Smooth muscle cell (in vitro differentiated cells): ENCODE measurements around the gene TBC1D22A. TPM values are rescaled to one million over a fixed set of nuclear protein-coding genes. Genes with fewer than 3 reads are reported as not detected.

Experiments
- DNase-seq: peaks from one replicate; lab custom pipeline; 2025; ENCODE audit not compliant: unreplicated experiment; lab: John Stamatoyannopoulos, UW
- H2AFZ ChIP-seq: fragments of 200-600 bp; sonication (generic); 2 replicates; pipeline ENCODE4 v1.6.0; 2016; ENCODE audit warnings: antibody characterized with exemption, low read depth, mild to moderate bottlenecking
- H3F3A ChIP-seq: fragments of 200-600 bp; sonication (generic); 2 replicates; pipeline ENCODE4 v1.6.0; 2017; ENCODE audit warnings: antibody characterized with exemption, low read depth
- H3K27ac ChIP-seq: fragments of 200-600 bp; sonication (generic); 2 replicates; pipeline ENCODE4 v1.5.1; 2016; ENCODE audit warnings: low read depth, mild to moderate bottlenecking
- H3K27me3 ChIP-seq: fragments of 200-600 bp; sonication (generic); 2 replicates; pipeline ENCODE4 v1.6.1; 2016; ENCODE audit warnings: low read depth, mild to moderate bottlenecking
- H3K36me3 ChIP-seq: fragments of 200-600 bp; sonication (generic); 2 replicates; pipeline ENCODE4 v1.5.1; 2016; ENCODE audit warnings: low read depth
- H3K4me1 ChIP-seq: fragments of 200-600 bp; sonication (generic); 2 replicates; pipeline ENCODE4 v1.5.1; 2016; ENCODE audit warnings: low read depth
- H3K4me2 ChIP-seq: fragments of 200-600 bp; sonication (generic); 2 replicates; pipeline ENCODE4 v1.6.0; 2016; ENCODE audit warnings: mild to moderate bottlenecking
- H3K4me3 ChIP-seq: fragments of 200-600 bp; sonication (generic); 2 replicates; pipeline ENCODE4 v1.5.1; 2016; ENCODE audit warnings: mild to moderate bottlenecking
- H3K79me2 ChIP-seq: fragments of 200-600 bp; sonication (generic); 2 replicates; pipeline ENCODE4 v1.6.0; 2016; ENCODE audit warnings: low read depth, mild to moderate bottlenecking
- H3K9ac ChIP-seq: fragments of 200-600 bp; sonication (generic); 2 replicates; pipeline ENCODE4 v1.6.0; 2016; ENCODE audit warnings: low read depth
- H3K9me3 ChIP-seq: fragments of 200-600 bp; sonication (generic); replicated peaks from 2 replicates; pipeline ENCODE4 v1.5.1; 2016; ENCODE audit warnings: low read depth
- H4K20me1 ChIP-seq: fragments of 200-600 bp; sonication (generic); 2 replicates; pipeline ENCODE4 v1.6.0; 2016; ENCODE audit warnings: low read depth
- CTCF ChIP-seq: fragments of 200-600 bp; sonication (generic); IDR thresholded peaks from 2 replicates; pipeline ENCODE4 v1.5.1; 2017; ENCODE audit warnings: borderline replicate concordance, mild to moderate bottlenecking, antibody characterized with exemption; ENCODE audit not compliant: insufficient read depth, poor library complexity, severe bottlenecking
- WGBS: methylation state at CpG from one replicate; pipeline ENCODE4 v1.1.7; 2016; ENCODE audit warnings: low lambda C conversion rate; 5-methylcytosine and 5-hydroxymethylcytosine counted together
- polyA plus RNA-seq: library from polyadenylated mRNA; unstranded; fragments of >200 nt; fragmentation: Nextera tagmentation; extraction: Ambion mirVana; gene quantifications from 2 replicates; pipeline ENCODE4 v1.2.1, GENCODE V29; 2016
- total RNA-seq: library from RNA; depleted of rRNA; stranded (reverse); fragments of >200 nt; gene quantifications from 2 replicates; pipeline ENCODE4 v1.2.3, GENCODE V29; 2014

Gene TBC1D22A
- total and polyA plus RNA-seq, 2 experiments from 2014 or later: 12.5 to 14.4 TPM

DNA sequence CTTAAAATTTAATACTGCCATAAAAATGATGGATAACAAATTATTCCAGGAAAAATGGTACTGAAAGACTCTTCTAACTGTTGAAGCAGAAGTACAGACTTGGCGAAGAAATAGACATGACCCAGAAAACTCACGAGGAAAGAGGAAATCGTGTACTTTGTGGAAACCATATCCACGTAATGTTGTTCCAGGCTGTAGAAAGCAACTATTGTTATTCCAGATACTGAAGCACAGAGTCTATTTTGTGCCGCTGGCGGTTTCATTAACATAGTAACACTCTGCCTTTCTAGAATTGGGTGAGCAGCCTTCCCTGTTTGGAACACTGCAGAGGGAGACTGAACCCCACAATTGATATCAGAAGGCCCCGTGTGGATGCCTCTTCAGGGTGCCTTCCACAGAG, 310.6 kb downstream of the TBC1D22A start:
- Histone ChIP-seq H2AFZ (no peak overlapping the region), H3K36me3 (peaks cover 6% of the 10 kb centered on the region), H3K79me2 (no peaks in the 10 kb centered on the region), H3K9me3 (peaks cover 12% of the 10 kb centered on the region), H3K4me3 (no peak overlapping the region), H4K20me1 (peaks cover 34% of the 10 kb centered on the region), H3K4me1 (peaks cover under 1% of the 10 kb centered on the region), H3K9ac (no peak overlapping the region), H3K27ac (no peak overlapping the region), H3K27me3 (no peaks in the 10 kb centered on the region), H3K4me2 (no peak overlapping the region), H3F3A (no peaks in the 10 kb centered on the region)
- WGBS: over 99% methylated on average over 7 of the region's 7 CpGs
- no peak for DNase-seq
- TF ChIP-seq CTCF: no peak

DNA sequence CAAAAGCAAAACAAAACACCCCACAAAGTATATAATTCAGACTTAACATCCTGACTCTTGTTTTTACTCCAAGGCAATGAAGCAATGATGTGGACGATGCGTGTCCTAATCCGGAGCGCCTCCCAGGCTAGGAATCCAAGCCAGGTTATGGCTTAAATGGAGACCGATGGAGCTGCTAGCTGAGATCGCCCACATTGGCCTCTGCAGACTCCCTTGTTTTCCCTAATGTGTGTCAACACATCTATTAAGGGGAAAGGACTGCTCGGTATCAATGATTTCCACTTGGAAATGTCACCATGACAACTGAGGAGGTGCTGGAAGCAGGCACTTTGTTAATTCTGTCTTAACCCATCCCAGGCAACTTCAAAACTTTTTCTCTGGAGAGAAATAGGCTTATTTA, 311.7 kb downstream of the TBC1D22A start:
- H3F3A ChIP-seq: no peaks in the 10 kb centered on the region
- H3K27ac ChIP-seq: no peak overlapping the region
- no peak overlapping the region for H2AFZ ChIP-seq
- H3K4me2 ChIP-seq: no peak overlapping the region
- peaks cover 33% of the 10 kb centered on the region for H4K20me1 ChIP-seq
- H3K4me1 ChIP-seq: no peaks in the 10 kb centered on the region
- H3K79me2 ChIP-seq: no peaks in the 10 kb centered on the region
- H3K4me3 ChIP-seq: no peak overlapping the region
- peaks cover 12% of the 10 kb centered on the region for H3K9me3 ChIP-seq
- DNase-seq: no peak
- no peaks in the 10 kb centered on the region for H3K27me3 ChIP-seq
- H3K36me3 ChIP-seq: peaks cover 6% of the 10 kb centered on the region
- WGBS: 99% methylated on average over 7 of the region's 7 CpGs
- no peak overlapping the region for H3K9ac ChIP-seq
- TF ChIP-seq CTCF: no peak

DNA sequence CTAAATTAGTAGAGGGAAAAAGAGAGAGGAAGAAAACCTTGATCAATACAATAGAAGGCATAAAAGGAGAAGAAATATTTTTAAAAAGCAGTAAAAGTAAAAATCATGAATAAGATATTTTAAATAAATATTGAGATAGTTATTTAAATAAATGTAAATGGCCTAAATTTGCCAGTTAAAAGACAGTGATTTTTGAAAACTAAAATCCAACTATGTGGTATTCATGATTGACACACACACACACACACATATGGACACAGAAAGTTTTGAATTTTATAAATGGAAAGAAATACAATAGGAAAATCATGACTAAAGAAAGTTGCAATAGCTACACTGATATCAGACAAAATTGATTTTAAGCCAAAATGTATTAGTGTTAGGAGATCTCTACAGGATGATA, 313.1 kb downstream of the TBC1D22A start:
- Histone ChIP-seq H3K4me3 (no peak overlapping the region), H3F3A (no peaks in the 10 kb centered on the region), H3K27ac (no peak overlapping the region), H4K20me1 (peaks cover 19% of the 10 kb centered on the region), H2AFZ (no peak overlapping the region), H3K9me3 (peaks cover 12% of the 10 kb centered on the region), H3K79me2 (no peaks in the 10 kb centered on the region), H3K4me1 (no peaks in the 10 kb centered on the region), H3K4me2 (no peak overlapping the region), H3K36me3 (peaks cover 6% of the 10 kb centered on the region), H3K9ac (no peak overlapping the region), H3K27me3 (no peaks in the 10 kb centered on the region)
- TF ChIP-seq CTCF: no peak
- DNase-seq: no peak

DNA sequence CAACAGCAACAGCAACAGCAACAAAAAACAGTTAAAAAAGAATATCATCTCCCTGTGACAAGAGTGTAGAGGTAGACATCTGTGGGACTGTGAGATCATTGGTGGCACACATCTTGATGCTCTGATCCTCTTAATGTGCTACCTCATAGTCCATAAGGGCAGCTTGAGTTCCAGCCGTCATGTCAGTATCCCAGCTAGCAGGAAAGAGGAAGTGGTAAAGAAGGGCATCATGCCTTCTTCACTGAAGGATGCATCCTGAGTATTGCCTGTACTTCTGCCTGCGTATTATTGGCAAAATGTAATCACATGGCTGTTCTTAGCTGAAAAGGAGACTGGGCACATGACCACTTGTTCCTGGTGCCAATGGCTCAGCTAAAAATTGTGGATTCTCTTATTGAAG, 314.3 kb downstream of the TBC1D22A start:
- Histone ChIP-seq H3K4me1 (no peaks in the 10 kb centered on the region), H3K4me2 (no peak overlapping the region), H3F3A (no peaks in the 10 kb centered on the region), H2AFZ (no peak overlapping the region), H3K9ac (no peak overlapping the region), H3K9me3 (peaks cover 12% of the 10 kb centered on the region), H3K27me3 (no peaks in the 10 kb centered on the region), H3K27ac (no peak overlapping the region), H3K79me2 (no peaks in the 10 kb centered on the region), H3K36me3 (peaks cover 6% of the 10 kb centered on the region), H3K4me3 (no peak overlapping the region), H4K20me1 (peaks cover 11% of the 10 kb centered on the region)
- no peak for DNase-seq
- TF ChIP-seq CTCF: no peak
- 100% methylated on average over 2 of the region's 2 CpGs for WGBS
